GM12865 (cell line): ENCODE data around the gene EFNA3.

ENCODE experiments used
- DNase-seq: peaks from one replicate; pipeline ENCODE4 v3.0.0; 2010; ENCODE audit warnings: low read depth
- H3K4me3 ChIP-seq: 2 replicates; pipeline ENCODE4 v1.5.1; 2011; ENCODE audit warnings: mild to moderate bottlenecking, low read depth, low read length, control low read depth
- CTCF ChIP-seq: IDR thresholded peaks from 2 replicates; pipeline ENCODE4 v1.5.1; 2011; ENCODE audit warnings: low read length, control low read depth, low read depth, inconsistent platforms; ENCODE audit not compliant: insufficient read depth; ENCODE audit errors: missing control alignments

Gene EFNA3

GRCh38 chr1:155079487-155080311 is 1.1 kb downstream of the EFNA3 start:
- no peak for DNase-seq
- TF ChIP-seq CTCF, result no peak
- no peak overlapping the region for H3K4me3 ChIP-seq

GRCh38 chr1:155080312-155081228 is 1.9 kb downstream of the EFNA3 start:
- H3K4me3 ChIP-seq, result no peak overlapping the region
- no peak for DNase-seq
- TF ChIP-seq CTCF, result no peak

GRCh38 chr1:155081472-155082300 is 3.0 kb downstream of the EFNA3 start:
- TF ChIP-seq CTCF, result no peak
- DNase-seq, result no peak
- H3K4me3 ChIP-seq, result no peak overlapping the region

- no peak overlapping the region for H3K4me3 ChIP-seq
- DNase-seq, result no peak
- TF ChIP-seq CTCF, result no peak
Measured at GRCh38 chr1:155082301-155083051, 3.8 kb downstream of the EFNA3 start.

GRCh38 chr1:155083052-155083541 is 4.5 kb downstream of the EFNA3 start:
- no peak overlapping the region for H3K4me3 ChIP-seq
- no peak for TF ChIP-seq CTCF

More at GRCh38 chr1:155083052-155083541, 4.5 kb downstream of the EFNA3 start:
- no peak for DNase-seq
